IMR-90 (cell line): ENCODE data around the gene SSX2IP. TPM values are rescaled to one million over a fixed set of nuclear protein-coding genes. Genes with fewer than 3 reads are reported as not detected.

ENCODE experiments used
- ATAC-seq: fragments of 200-7000 bp; cut with Tn5 transposase; 2 replicates; pipeline ENCODE4 v1.9.1; 2020; ENCODE audit warnings: low read depth, mild to moderate bottlenecking, moderate library complexity
- BruUV-seq: library from RNA; stranded (reverse); fragments of 400-500 nt; replicated peaks from 2 replicates; lab custom pipeline; 2021; lab: Mats Ljungman, UMichigan
- CTCF ChIA-PET: fragments of 300-600 bp; formaldehyde crosslinking; extraction: SDS; loops from one replicate; lab custom pipeline; 2021; ENCODE audit warnings: antibody characterized with exemption; lab: Yijun Ruan, JAX
- POLR2A ChIA-PET: fragments of 300-600 bp; sonication (Branson Sonifier 250); formaldehyde crosslinking; loops from one replicate; lab custom pipeline; 2022; ENCODE audit warnings: antibody characterized with exemption; ENCODE audit not compliant: unreplicated experiment; lab: Charles Lee
- DNase-seq: peaks from one replicate; pipeline ENCODE4 v3.0.0; 2013
- H2AFZ ChIP-seq: replicated peaks from 2 replicates; pipeline ENCODE3; 2013; ENCODE audit warnings: low read length, mild to moderate bottlenecking; ENCODE audit not compliant: poor library complexity
- H2AK5ac ChIP-seq: 2 replicates; pipeline ENCODE4 v1.6.1; 2013; ENCODE audit warnings: low read depth, low read length, inconsistent platforms
- H2AK9ac ChIP-seq: replicated peaks from 2 replicates; pipeline ENCODE3; 2013; ENCODE audit warnings: mild to moderate bottlenecking, low read depth, low read length, moderate library complexity; ENCODE audit not compliant: poor library complexity
- H2BK120ac ChIP-seq: 2 replicates; pipeline ENCODE4 v1.6.1; 2013; ENCODE audit warnings: low read depth, low read length, inconsistent platforms
- H2BK15ac ChIP-seq: 3 replicates; pipeline ENCODE4 v1.6.1; 2013; ENCODE audit warnings: low read depth, low read length, inconsistent platforms
- H2BK20ac ChIP-seq: 2 replicates; pipeline ENCODE4 v1.6.1; 2013; ENCODE audit warnings: low read depth, mild to moderate bottlenecking, inconsistent platforms, low read length, moderate library complexity
- H2BK5ac ChIP-seq: 2 replicates; pipeline ENCODE4 v1.6.1; 2013; ENCODE audit warnings: mild to moderate bottlenecking, low read depth, low read length, inconsistent platforms; ENCODE audit not compliant: poor library complexity, severe bottlenecking
- H3K14ac ChIP-seq: replicated peaks from 2 replicates; pipeline ENCODE4 v1.6.1; 2013; ENCODE audit warnings: low read depth, low read length, inconsistent platforms
- H3K18ac ChIP-seq: 2 replicates; pipeline ENCODE4 v1.6.1; 2013; ENCODE audit warnings: low read depth, low read length, control low read depth
- H3K23ac ChIP-seq: 2 replicates; pipeline ENCODE4 v1.6.1; 2013; ENCODE audit warnings: low read depth, low read length, inconsistent platforms
- H3K27ac ChIP-seq: 2 replicates; pipeline ENCODE4 v1.5.1; 2013; ENCODE audit warnings: mild to moderate bottlenecking, control low read depth, low read length; ENCODE audit not compliant: insufficient read depth
- H3K27me3 ChIP-seq: 2 replicates; pipeline ENCODE4 v1.6.1; 2013; ENCODE audit warnings: low read length; ENCODE audit not compliant: control insufficient read depth, insufficient read depth
- H3K36me3 ChIP-seq: 2 replicates; pipeline ENCODE4 v1.6.1; 2013; ENCODE audit warnings: low read length, mixed read lengths; ENCODE audit not compliant: control insufficient read depth, insufficient read depth
- H3K4ac ChIP-seq: 2 replicates; pipeline ENCODE4 v1.6.1; 2013; ENCODE audit warnings: low read depth, low read length, inconsistent platforms
- H3K4me1 ChIP-seq: 2 replicates; pipeline ENCODE4 v1.6.1; 2013; ENCODE audit warnings: low read length, mixed read lengths; ENCODE audit not compliant: control insufficient read depth, insufficient read depth
- H3K4me2 ChIP-seq: 2 replicates; pipeline ENCODE4 v1.6.1; 2013; ENCODE audit warnings: low read depth, mild to moderate bottlenecking, control low read depth, low read length, moderate library complexity
- H3K4me3 ChIP-seq: 2 replicates; pipeline ENCODE4 v1.5.1; 2013; ENCODE audit warnings: low read depth, mild to moderate bottlenecking, control low read depth, low read length, moderate library complexity; ENCODE audit not compliant: insufficient read depth
- H3K56ac ChIP-seq: 2 replicates; pipeline ENCODE4 v1.6.1; 2013; ENCODE audit warnings: low read length, inconsistent platforms; ENCODE audit not compliant: insufficient read depth; ENCODE audit errors: extremely low read depth
- H3K79me1 ChIP-seq, 2 experiments: 2 replicates each; pipeline ENCODE4 v1.6.1; 2013; ENCODE audit warnings: low read length in 2 of 2, inconsistent platforms in 1 of 2, low read depth in 1 of 2
- H3K9ac ChIP-seq: 2 replicates; pipeline ENCODE4 v1.6.1; 2013; ENCODE audit warnings: low read depth, low read length, control low read depth
- H3K9me1 ChIP-seq: 2 replicates; pipeline ENCODE4 v1.6.1; 2013; ENCODE audit warnings: low read length, inconsistent platforms; ENCODE audit not compliant: insufficient read depth
- H3K9me3 ChIP-seq: 2 replicates; pipeline ENCODE4 v1.6.1; 2013; ENCODE audit warnings: low read length; ENCODE audit not compliant: control insufficient read depth, insufficient read depth
- H4K20me1 ChIP-seq: 2 replicates; pipeline ENCODE4 v1.6.1; 2013; ENCODE audit warnings: low read length, inconsistent platforms; ENCODE audit not compliant: insufficient read depth
- H4K5ac ChIP-seq: 2 replicates; pipeline ENCODE4 v1.6.1; 2013; ENCODE audit warnings: mild to moderate bottlenecking, low read depth, low read length, control low read depth
- H4K8ac ChIP-seq, 2 experiments: 2 replicates each; pipeline ENCODE4 v1.6.1; 2013; ENCODE audit warnings: low read depth in 2 of 2, low read length in 2 of 2, control low read depth in 1 of 2, inconsistent platforms in 1 of 2
- H4K91ac ChIP-seq: 2 replicates; pipeline ENCODE4 v1.6.1; 2013; ENCODE audit warnings: low read depth, low read length, inconsistent platforms; ENCODE audit not compliant: insufficient read depth
- BHLHE40 ChIP-seq: fragments of 150-350 bp; IDR thresholded peaks from 2 replicates; pipeline ENCODE4 v1.6.1; 2016; ENCODE audit warnings: mild to moderate bottlenecking, low read depth, low read length
- CEBPB ChIP-seq: IDR thresholded peaks from 2 replicates; pipeline ENCODE4 v1.6.1; 2012; ENCODE audit warnings: low read depth, low read length, improper control_type of control experiment
- CHD1 ChIP-seq: IDR thresholded peaks from 2 replicates; pipeline ENCODE4 v1.6.1; 2012; ENCODE audit warnings: low read depth, low read length, improper control_type of control experiment
- FOS ChIP-seq: fragments of 150-350 bp; IDR thresholded peaks from 2 replicates; pipeline ENCODE4 v1.6.1; 2016; ENCODE audit warnings: low read depth, low read length
- MAZ ChIP-seq: IDR thresholded peaks from 2 replicates; pipeline ENCODE4 v1.6.1; 2012; ENCODE audit warnings: low read depth, mild to moderate bottlenecking, low read length, improper control_type of control experiment, moderate library complexity, borderline replicate concordance
- MXI1 ChIP-seq: IDR thresholded peaks from 2 replicates; pipeline ENCODE4 v1.6.1; 2012; ENCODE audit warnings: low read depth, mild to moderate bottlenecking, low read length, moderate library complexity, borderline replicate concordance
- NFE2L2 ChIP-seq: fragments of 150-350 bp; IDR thresholded peaks from 2 replicates; pipeline ENCODE4 v1.6.1; 2016; ENCODE audit warnings: low read depth, mild to moderate bottlenecking, low read length
- RAD21 ChIP-seq: IDR thresholded peaks from 2 replicates; pipeline ENCODE4 v1.6.1; 2012; ENCODE audit warnings: low read length, improper control_type of control experiment
- RCOR1 ChIP-seq: IDR thresholded peaks from 2 replicates; pipeline ENCODE4 v1.6.1; 2012; ENCODE audit warnings: mild to moderate bottlenecking, low read length, improper control_type of control experiment; ENCODE audit not compliant: insufficient replicate concordance
- SMC3 ChIP-seq: fragments of 150-350 bp; IDR thresholded peaks from 2 replicates; pipeline ENCODE4 v1.6.1; 2016; ENCODE audit warnings: low read depth, mild to moderate bottlenecking, antibody characterized with exemption, low read length, moderate library complexity
- WGBS, 2 experiments: methylation state at CpG; one replicate each; pipeline versions ENCODE4 v1.1.5 to v1.1.7; 2013; ENCODE audit warnings: missing lambda C conversion rate in 2 of 2; ENCODE audit not compliant: insufficient read length in 1 of 2; ENCODE audit errors: extremely low coverage in 2 of 2; 5-methylcytosine and 5-hydroxymethylcytosine counted together
- dilution Hi-C: fragments of 300-500 bp; cut with HindIII; formaldehyde crosslinking; loops from one replicate; pipeline ENCODE4 v1.14.3; 2018; ENCODE audit warnings: low sequenced_read_pairs; ENCODE audit not compliant: unreplicated experiment
- in situ Hi-C: fragments of 300-500 bp; cut with MboI; formaldehyde crosslinking; loops from 3 replicates; pipeline ENCODE4 v1.14.3; 2019; ENCODE audit warnings: low sequenced_read_pairs, inconsistent platforms, mixed read lengths
- intact Hi-C: fragments of 100-400 bp; cut with micrococcal nuclease; formaldehyde crosslinking; loops from 2 replicates; pipeline ENCODE4 v1.10.0; 2022
- polyA plus RNA-seq, 3 experiments: library from polyadenylated mRNA; depleted of rRNA; stranded (reverse); fragments of >200 nt; gene quantifications; 2 replicates each; pipeline ENCODE4 v1.2.3, GENCODE V29; 2012; ENCODE audit warnings: low replicate concordance in 1 of 3
- total RNA-seq: library from RNA; depleted of rRNA; stranded (reverse); fragments of >200 nt; gene quantifications from 2 replicates; pipeline ENCODE4 v1.2.3, GENCODE V29; 2012
- TF ChIP-seq, protein P1 (sequence below): fragments of 150-350 bp; IDR thresholded peaks from 2 replicates; pipeline ENCODE4 v1.6.1; 2017; ENCODE audit warnings: mild to moderate bottlenecking, antibody characterized with exemption, low read length, low read depth
- TF ChIP-seq, protein P2 (sequence below): conservative IDR thresholded peaks from 2 replicates; pipeline ENCODE4 v1.5.1; 2012; ENCODE audit warnings: mild to moderate bottlenecking, low read depth, low read length, improper control_type of control experiment
- TF ChIP-seq, protein P3 (sequence below): fragments of 150-350 bp; IDR thresholded peaks from 2 replicates; pipeline ENCODE4 v1.6.1; 2016; ENCODE audit warnings: low read depth, mild to moderate bottlenecking, low read length, moderate library complexity, borderline replicate concordance

SSX2IP gene
- total and polyA plus RNA-seq, 2 of the 4 experiments (the other 2 are of a cell fraction): 7.7 to 13.4 TPM

DNA sequence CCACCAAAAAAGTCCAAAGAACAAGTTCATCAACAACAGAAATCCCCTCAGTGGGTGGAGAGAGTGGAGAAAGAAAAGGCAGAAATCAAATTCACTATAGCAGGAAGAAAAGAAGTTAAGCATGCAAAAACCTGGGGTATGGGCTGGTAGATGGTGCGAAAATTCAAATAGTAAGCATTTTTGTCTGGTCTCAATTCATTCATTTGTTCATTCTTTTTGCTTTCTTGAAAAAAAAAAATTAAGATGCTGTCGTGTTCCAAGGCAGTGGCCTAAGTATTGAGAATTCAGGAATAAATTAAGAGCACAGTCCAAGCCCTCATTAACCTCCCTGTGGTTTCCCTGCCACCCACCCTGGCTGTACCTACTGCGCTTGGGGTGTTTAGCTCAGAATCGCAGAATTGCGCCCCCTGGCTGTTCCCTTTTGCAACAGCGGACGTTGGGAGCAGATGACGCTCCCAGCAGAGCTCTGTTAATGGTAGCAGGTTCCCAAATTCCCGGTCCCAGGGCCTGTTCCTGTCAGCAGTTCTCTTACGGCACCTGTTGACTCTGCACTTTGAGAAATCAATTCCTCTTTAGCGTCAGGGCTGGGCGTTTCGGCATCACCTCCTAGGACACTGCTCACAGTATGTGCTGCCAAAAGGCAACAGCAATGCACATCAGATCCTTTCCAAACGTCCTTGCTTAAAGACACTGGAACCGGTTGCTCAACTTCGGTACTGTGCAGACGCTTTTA, 34.0 kb upstream of the SSX2IP start:
- CTCF ChIA-PET: no interaction called here
- ATAC-seq: no peak

More for the DNA sequence above, 34.0 kb upstream of the SSX2IP start:
- H2BK5ac ChIP-seq: no peak overlapping the region
- peak overlapping the region; percentile 19 for H2AK9ac ChIP-seq
- no peak overlapping the region for H3K56ac ChIP-seq
- H3K9me1 ChIP-seq: peaks cover 4% of the 10 kb centered on the region; the same call in 1 of the 2 replicates
- no peaks in the 10 kb centered on the region for H3K27me3 ChIP-seq
- H3K14ac ChIP-seq: no peak overlapping the region
- dilution Hi-C loops: no loop called here
- peak overlapping the region; percentile 11; the same call in 1 of the 2 replicates for H2BK120ac ChIP-seq
- no peak overlapping the region for H3K27ac ChIP-seq
- 100% methylated on average over 1 of the region's 17 CpGs; no CpG with 5 or more reads in 1 of the 2 experiments for WGBS, 2 experiments
- no peaks in the 10 kb centered on the region for H3K36me3 ChIP-seq
- peaks cover 12% of the 10 kb centered on the region for H3K4me1 ChIP-seq
- H4K20me1 ChIP-seq: no peaks in the 10 kb centered on the region
- H3K23ac ChIP-seq: no peak overlapping the region
- H2BK20ac ChIP-seq: peak overlapping the region; percentile 42; the same call in 1 of the 2 replicates
- no peak overlapping the region for H4K8ac ChIP-seq
- H3K4me3 ChIP-seq: no peak overlapping the region
- no peak overlapping the region for H3K4ac ChIP-seq
- H3K4me2 ChIP-seq: no peak overlapping the region
- POLR2A ChIA-PET: no interaction called here
- no peak overlapping the region for H4K5ac ChIP-seq
- H3K79me1 ChIP-seq: no peaks in the 10 kb centered on the region
- peak overlapping the region; percentile 33 for H2AFZ ChIP-seq
- H3K18ac ChIP-seq: no peak overlapping the region
- H3K9me3 ChIP-seq: no peaks in the 10 kb centered on the region
- TF ChIP-seq, protein P1, sequence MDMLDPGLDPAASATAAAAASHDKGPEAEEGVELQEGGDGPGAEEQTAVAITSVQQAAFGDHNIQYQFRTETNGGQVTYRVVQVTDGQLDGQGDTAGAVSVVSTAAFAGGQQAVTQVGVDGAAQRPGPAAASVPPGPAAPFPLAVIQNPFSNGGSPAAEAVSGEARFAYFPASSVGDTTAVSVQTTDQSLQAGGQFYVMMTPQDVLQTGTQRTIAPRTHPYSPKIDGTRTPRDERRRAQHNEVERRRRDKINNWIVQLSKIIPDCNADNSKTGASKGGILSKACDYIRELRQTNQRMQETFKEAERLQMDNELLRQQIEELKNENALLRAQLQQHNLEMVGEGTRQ: no peak
- TF ChIP-seq BHLHE40 (no peak), CHD1 (no peak), CEBPB (no peak), SMC3 (no peak), RAD21 (no peak), RCOR1 (no peak), MXI1 (no peak), NFE2L2 (no peak), FOS (no peak), MAZ (no peak)
- TF ChIP-seq, protein P2, sequence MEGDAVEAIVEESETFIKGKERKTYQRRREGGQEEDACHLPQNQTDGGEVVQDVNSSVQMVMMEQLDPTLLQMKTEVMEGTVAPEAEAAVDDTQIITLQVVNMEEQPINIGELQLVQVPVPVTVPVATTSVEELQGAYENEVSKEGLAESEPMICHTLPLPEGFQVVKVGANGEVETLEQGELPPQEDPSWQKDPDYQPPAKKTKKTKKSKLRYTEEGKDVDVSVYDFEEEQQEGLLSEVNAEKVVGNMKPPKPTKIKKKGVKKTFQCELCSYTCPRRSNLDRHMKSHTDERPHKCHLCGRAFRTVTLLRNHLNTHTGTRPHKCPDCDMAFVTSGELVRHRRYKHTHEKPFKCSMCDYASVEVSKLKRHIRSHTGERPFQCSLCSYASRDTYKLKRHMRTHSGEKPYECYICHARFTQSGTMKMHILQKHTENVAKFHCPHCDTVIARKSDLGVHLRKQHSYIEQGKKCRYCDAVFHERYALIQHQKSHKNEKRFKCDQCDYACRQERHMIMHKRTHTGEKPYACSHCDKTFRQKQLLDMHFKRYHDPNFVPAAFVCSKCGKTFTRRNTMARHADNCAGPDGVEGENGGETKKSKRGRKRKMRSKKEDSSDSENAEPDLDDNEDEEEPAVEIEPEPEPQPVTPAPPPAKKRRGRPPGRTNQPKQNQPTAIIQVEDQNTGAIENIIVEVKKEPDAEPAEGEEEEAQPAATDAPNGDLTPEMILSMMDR: no peak; the same call in 1 of the 2 replicates
- TF ChIP-seq, protein P3, sequence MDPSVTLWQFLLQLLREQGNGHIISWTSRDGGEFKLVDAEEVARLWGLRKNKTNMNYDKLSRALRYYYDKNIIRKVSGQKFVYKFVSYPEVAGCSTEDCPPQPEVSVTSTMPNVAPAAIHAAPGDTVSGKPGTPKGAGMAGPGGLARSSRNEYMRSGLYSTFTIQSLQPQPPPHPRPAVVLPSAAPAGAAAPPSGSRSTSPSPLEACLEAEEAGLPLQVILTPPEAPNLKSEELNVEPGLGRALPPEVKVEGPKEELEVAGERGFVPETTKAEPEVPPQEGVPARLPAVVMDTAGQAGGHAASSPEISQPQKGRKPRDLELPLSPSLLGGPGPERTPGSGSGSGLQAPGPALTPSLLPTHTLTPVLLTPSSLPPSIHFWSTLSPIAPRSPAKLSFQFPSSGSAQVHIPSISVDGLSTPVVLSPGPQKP: no peak
- peak overlapping the region; percentile 68; the same call in 1 of the 2 replicates for H2AK5ac ChIP-seq
- H4K91ac ChIP-seq: no peak overlapping the region
- DNase-seq: no peak
- no peak overlapping the region for H3K9ac ChIP-seq
- no TSS peak for BruUV-seq
- intact Hi-C loops: no loop called here
- in situ Hi-C loops: no loop called here
- no peak overlapping the region for H2BK15ac ChIP-seq
